Measurements from ENCODE around the gene CPLX3.

DNA sequence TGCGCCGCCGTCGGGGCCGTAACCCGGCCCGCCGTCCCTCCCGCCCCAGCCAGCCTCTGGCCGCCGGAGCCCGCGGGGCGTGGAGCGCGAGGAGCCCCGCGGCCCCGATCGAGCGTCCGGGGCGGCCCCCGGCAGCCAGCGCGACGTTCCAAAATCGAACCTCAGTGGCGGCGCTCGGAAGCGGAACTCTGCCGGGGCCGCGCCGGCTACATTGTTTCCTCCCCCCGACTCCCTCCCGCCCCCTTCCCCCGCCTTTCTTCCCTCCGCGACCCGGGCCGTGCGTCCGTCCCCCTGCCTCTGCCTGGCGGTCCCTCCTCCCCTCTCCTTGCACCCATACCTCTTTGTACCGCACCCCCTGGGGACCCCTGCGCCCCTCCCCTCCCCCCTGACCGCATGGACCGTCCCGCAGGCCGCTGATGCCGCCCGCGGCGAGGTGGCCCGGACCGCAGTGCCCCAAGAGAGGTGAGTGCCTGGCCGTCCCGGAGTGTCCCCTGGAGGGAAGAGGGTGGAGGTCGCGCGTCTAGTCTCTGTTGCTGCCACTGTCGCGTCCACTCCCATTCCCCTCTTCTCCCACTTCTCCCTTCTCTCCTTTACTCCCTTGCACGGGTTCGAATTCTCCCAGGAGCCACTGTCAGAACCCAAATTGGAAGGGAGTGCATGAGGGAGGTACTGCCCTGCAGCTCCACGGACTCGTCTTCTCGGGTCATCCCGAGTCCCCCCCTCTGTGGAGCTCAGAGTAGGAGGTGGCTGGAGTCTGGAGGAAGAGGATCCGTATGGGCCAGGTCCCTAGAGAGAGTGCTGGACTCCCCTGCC, 44.0 kb upstream of the CPLX3 start:
- TF ChIP-seq POLR2A (IDR thresholded peaks at IDR 0.05) (no peak), POLR2AphosphoS5 (IDR thresholded peaks at IDR 0.05) (no peak), EP300 (IDR thresholded peaks at IDR 0.05) (no peak)
- TF ChIP-seq, protein P1, sequence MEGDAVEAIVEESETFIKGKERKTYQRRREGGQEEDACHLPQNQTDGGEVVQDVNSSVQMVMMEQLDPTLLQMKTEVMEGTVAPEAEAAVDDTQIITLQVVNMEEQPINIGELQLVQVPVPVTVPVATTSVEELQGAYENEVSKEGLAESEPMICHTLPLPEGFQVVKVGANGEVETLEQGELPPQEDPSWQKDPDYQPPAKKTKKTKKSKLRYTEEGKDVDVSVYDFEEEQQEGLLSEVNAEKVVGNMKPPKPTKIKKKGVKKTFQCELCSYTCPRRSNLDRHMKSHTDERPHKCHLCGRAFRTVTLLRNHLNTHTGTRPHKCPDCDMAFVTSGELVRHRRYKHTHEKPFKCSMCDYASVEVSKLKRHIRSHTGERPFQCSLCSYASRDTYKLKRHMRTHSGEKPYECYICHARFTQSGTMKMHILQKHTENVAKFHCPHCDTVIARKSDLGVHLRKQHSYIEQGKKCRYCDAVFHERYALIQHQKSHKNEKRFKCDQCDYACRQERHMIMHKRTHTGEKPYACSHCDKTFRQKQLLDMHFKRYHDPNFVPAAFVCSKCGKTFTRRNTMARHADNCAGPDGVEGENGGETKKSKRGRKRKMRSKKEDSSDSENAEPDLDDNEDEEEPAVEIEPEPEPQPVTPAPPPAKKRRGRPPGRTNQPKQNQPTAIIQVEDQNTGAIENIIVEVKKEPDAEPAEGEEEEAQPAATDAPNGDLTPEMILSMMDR (IDR thresholded peaks at IDR 0.05), result no peak

Data from upper lobe of left lung (tissue), 4 donors.